Peyer's patch (tissue), 4 donors: ENCODE data around the gene TMEM258.

ENCODE experiments used
- CTCF ChIP-seq, 6 experiments: fragments of 450-650 bp in 4 of 6; fragments of 200-600 bp in 2 of 6; sonication (generic) in 1 of 6; IDR thresholded peaks; one replicate each; pipeline ENCODE4 v1.5.1; 2017 to 2019; ENCODE audit warnings: antibody characterized with exemption in 6 of 6, mild to moderate bottlenecking in 3 of 6, moderate library complexity in 1 of 6
- POLR2A ChIP-seq, 2 donors: fragments of 450-650 bp; IDR thresholded peaks; one replicate each; pipeline ENCODE4 v1.5.1; 2017; ENCODE audit warnings: antibody characterized with exemption in 2 of 2, mild to moderate bottlenecking in 2 of 2, moderate library complexity in 2 of 2

- no peak for TF ChIP-seq CTCF (IDR thresholded peaks at IDR 0.05)
- TF ChIP-seq POLR2A (IDR thresholded peaks at IDR 0.05) = no peak
Measured at GRCh38 chr11:61739413-61739812, 53.0 kb downstream of the TMEM258 start.
